EL (cell line): ENCODE measurements around the gene LAS1L.
"Not testable (repeated sequence)": the region's sequence is repeated elsewhere in the genome, so short reads cannot be mapped to it uniquely, and the experiment has no call there.

Source experiments
- DNase-seq: peaks from one replicate; pipeline ENCODE4 v3.0.0-alpha.2; 2016

LAS1L gene

GRCh38 chrX:65516756-65517155, 17.8 kb downstream of the LAS1L start:
- DNase-seq = no peak

GRCh38 chrX:65513610-65514009, 21.0 kb downstream of the LAS1L start:
- no peak for DNase-seq

DNA sequence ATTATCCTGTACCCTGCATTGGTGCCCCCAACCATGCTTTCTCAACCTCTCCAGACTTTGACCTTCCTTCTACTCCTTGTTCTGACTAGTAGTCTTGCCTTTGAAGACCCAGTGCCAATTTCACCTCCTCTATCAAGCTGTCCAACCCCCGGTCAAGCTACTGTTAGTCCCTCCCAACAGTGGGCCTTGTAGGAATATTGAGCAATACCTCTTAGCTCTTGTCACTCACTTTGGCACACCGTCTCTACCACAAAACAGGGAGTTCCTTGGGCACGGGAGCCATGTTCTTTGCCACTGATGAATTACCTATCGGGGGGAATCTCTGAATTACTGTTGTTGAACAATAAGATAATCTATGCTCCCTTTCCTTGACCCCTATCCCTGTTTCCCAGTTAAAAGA, 25.2 kb downstream of the LAS1L start:
- no peak for DNase-seq

- DNase-seq = no peak
Observed at GRCh38 chrX:65508851-65509250, 25.7 kb downstream of the LAS1L start.

DNA sequence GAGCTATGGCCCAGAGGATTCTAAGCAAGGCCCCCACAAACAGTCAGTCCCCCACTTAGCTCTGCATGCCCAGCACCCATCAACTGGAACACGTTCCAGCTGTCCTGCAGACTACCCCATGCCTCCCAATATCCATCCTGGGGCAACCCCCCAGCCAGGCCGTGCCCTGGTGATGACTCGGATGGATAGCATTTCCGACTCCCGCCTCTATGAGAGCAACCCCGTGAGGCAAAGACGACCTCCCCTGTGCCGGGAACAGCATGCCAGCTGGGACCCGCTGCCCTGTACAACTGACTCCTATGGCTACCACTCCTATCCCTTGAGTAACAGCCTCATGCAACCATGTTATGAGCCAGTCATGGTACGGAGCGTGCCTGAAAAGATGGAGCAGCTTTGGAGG, 32.0 kb downstream of the LAS1L start:
- DNase-seq = peak; percentile 37

- DNase-seq = no peak
Observed at GRCh38 chrX:65493431-65493830, 41.2 kb downstream of the LAS1L start.

DNA sequence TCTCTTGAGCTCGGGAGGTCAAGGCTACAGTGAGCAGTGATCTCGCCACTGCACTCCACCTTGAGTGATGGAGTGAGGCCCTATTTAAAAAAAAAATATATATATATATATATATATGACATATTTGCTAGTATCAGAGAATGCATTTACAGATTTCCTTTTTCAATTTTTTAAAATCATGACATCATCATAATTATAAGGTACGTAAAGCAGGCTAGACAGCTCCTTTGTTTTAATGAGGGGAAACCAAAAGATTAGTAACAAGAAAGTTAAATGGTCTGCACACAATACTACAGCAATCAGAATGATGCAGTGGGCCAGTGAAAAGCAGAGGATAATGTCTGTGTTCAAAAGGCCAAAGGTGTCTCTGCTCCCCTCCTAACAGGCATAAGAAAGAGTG, 43.0 kb downstream of the LAS1L start:
- no peak for DNase-seq

DNA sequence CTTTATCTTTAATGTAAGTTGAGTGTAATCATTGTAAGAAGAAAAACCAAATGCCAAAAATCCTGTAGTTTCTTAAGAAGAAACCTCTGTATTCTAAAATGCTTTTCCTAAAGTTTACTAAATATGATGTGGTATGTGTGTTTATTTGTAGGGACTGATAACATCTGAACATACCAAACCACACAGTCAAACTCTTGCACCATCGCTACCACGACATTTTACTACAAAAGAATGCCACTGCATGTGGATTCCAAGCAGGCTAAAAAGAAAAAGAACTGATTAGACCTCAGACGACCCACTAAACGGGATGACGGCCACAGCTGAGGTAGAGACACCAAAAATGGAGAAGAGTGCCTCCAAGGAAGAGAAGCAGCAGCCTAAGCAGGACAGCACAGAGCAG, 46.1 kb downstream of the LAS1L start:
- peak; percentile 33 for DNase-seq

GRCh38 chrX:65480960-65481359, 53.6 kb downstream of the LAS1L start:
- no peak for DNase-seq

DNA sequence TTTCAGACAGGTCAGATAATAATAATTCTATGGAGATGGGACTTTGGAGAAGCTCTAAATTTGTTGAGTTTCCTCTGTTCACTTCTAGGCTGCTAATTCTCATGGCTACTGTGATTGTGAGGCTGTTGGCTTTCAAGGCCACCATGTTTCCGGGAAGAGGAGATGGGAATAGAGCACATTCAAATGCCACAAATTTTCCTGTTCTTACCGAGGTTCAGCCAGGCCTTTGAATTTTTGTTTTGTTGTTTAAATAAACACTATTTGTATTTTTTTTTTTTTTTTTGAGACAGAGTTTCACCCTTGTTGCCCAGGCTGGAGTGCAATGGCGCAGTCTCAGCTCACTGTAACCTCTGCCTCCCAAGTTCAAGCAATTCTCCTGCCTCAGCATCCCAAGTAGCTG, 55.5 kb downstream of the LAS1L start:
- DNase-seq = not testable (repeated sequence)

DNA sequence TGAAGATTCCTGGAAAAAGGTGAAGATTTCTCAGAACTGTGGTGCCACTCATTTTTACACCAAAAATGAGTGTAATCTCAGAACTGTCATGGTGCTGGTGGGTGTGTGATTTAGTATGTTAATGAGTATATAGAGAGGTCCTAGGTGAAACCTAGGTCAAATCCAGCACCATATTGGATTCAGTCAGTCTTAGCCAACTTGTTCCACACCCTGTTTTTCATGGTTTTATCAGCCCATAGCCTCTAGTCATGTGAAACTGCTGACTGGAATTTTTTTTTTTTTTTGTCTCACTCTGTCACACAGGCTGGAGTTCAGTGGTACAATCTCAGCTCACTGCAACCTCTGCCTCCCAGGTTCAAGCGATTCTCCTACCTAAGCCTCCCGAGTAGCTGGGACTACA, 58.0 kb downstream of the LAS1L start:
- DNase-seq = no peak

GRCh38 chrX:65463550-65463949, 71.0 kb downstream of the LAS1L start:
- DNase-seq = peak; percentile 49
